ENCODE measurements around the gene UNG.

UNG gene

DNA sequence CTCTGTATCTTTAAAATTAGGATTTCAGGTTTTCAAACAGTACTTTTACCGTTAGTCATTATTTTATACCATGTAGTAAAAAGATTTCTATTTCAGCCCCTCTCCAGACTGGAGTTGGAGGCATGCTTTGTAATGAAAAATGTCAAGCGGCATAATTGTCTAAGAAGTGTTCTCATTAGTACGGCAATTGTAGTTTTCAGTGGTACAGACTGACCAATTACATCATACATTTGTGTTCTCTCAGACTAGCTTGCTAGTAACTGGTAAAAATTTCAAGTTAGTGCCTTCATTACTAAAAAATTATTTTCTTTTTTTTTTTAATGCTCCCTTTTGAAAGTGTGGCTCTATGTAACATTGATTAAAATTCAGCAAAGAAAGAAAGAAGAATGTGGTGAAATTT lies 40.5 kb upstream of the UNG start:
- no peak overlapping the region for H3K4me3 ChIP-seq (ENCODE audit: low read depth, low read length)
- H3K14ac ChIP-seq (ENCODE audit: low read length), result no peak overlapping the region
- H3K23ac ChIP-seq (ENCODE audit: low read length), result no peak overlapping the region
- H3K4ac ChIP-seq (ENCODE audit: low read depth, low read length), result no peak overlapping the region
- H4K12ac ChIP-seq (ENCODE audit: low read depth, low read length), result no peak overlapping the region
- peaks cover 5% of the 10 kb centered on the region for H3K79me2 ChIP-seq (ENCODE audit: control insufficient read depth, insufficient read depth, low read length, poor library complexity)
- H4K8ac ChIP-seq (ENCODE audit: low read depth, low read length), result no peak overlapping the region
- H4K91ac ChIP-seq (ENCODE audit: low read depth, low read length), result no peak overlapping the region
- H3K9me3 ChIP-seq (ENCODE audit: insufficient read depth, low read depth, low read length), result no peaks in the 10 kb centered on the region
- H3K4me1 ChIP-seq (ENCODE audit: control insufficient read depth in 1 of 2, insufficient read depth in 2 of 2, low read length in 2 of 2), result peaks cover 6% of the 10 kb centered on the region in 2 experiments
- no peak overlapping the region for H2BK12ac ChIP-seq (ENCODE audit: low read length)
- peaks cover 4 to 5% of the 10 kb centered on the region in 2 experiments for H3K36me3 ChIP-seq (ENCODE audit: control insufficient read depth in 1 of 2, insufficient read depth in 2 of 2, low read length in 2 of 2)
- no peak overlapping the region for H2AK5ac ChIP-seq (ENCODE audit: low read length)
- H3K79me1 ChIP-seq (ENCODE audit: low read length), result peaks cover 5% of the 10 kb centered on the region
- no peak overlapping the region for H3K27ac ChIP-seq (ENCODE audit: low read depth, low read length)
- no peak overlapping the region for H2BK5ac ChIP-seq (ENCODE audit: low read depth, low read length, poor library complexity)
- no peak overlapping the region for H3K18ac ChIP-seq (ENCODE audit: low read length)
- H3K9ac ChIP-seq (ENCODE audit: low read length), result no peak overlapping the region
- no peak overlapping the region for H2AFZ ChIP-seq (ENCODE audit: insufficient read depth, low read length, poor library complexity)
- H3K27me3 ChIP-seq (ENCODE audit: insufficient read depth, low read length), result no peaks in the 10 kb centered on the region
- no CpG with 5 or more reads among the region's 3 CpGs for WGBS (ENCODE audit: extremely low coverage, insufficient coverage, insufficient read length)
- no peak overlapping the region for H3K4me2 ChIP-seq (ENCODE audit: low read length)
- no peak for DNase-seq
- H2BK120ac ChIP-seq (ENCODE audit: insufficient read depth, low read length, poor library complexity), result no peak overlapping the region

DNA sequence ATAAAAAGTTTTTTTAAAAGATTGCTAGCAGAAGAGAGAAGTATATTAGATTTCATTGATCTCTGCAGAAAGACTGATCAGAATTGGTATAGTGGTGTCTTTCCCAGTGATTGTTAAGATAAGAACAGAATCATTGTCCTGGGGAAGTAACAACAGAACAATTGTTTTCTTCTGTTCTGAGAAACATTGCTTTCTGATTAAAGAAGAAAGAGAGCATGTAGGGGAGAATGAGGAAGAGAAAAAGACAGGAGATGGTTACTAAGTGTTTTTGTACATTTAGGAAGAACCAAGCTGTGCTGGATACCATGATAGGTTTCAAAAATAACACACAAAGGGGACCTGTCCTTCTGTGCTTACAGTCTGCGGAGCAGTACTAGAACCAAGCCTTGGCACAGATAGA lies 40.0 kb upstream of the UNG start:
- Histone ChIP-seq H3K4me3 (ENCODE audit: low read depth, low read length) (no peak overlapping the region), H2AFZ (ENCODE audit: insufficient read depth, low read length, poor library complexity) (no peak overlapping the region)

DNA sequence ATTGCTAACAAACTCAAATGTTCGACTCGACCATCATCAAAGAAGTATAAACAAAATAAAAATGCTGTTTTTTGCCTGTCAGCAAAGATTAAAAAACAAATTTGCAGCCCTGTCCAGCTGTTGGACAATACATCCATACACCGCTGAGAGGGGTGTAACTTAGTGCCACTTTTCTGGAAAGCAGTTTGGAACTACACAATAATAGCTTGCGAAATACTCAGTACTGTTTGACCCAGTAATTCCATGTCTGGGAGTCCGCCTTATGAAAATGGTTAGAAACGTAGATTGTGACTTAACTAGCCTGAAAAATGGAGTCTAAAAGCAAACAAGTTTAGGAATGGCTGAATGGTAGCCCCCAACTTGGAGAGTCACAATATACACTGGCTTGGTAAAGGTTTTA lies 38.6 kb upstream of the UNG start:
- Histone ChIP-seq H3K79me2 (ENCODE audit: control insufficient read depth, insufficient read depth, low read length, poor library complexity) (no peaks in the 10 kb centered on the region), H3K27ac (ENCODE audit: low read depth, low read length) (no peak overlapping the region), H3K14ac (ENCODE audit: low read length) (no peak overlapping the region), H3K36me3 (ENCODE audit: control insufficient read depth in 1 of 2, insufficient read depth in 2 of 2, low read length in 2 of 2) (peaks cover 4 to 5% of the 10 kb centered on the region in 2 experiments), H4K12ac (ENCODE audit: low read depth, low read length) (no peak overlapping the region), H3K4me1 (ENCODE audit: control insufficient read depth in 1 of 2, insufficient read depth in 2 of 2, low read length in 2 of 2) (no peaks in the 10 kb centered on the region), H3K9me3 (ENCODE audit: insufficient read depth, low read depth, low read length) (no peaks in the 10 kb centered on the region), H2AFZ (ENCODE audit: insufficient read depth, low read length, poor library complexity) (no peak overlapping the region), H2BK120ac (ENCODE audit: insufficient read depth, low read length, poor library complexity) (no peak overlapping the region), H3K9ac (ENCODE audit: low read length) (no peak overlapping the region), H3K4me2 (ENCODE audit: low read length) (no peak overlapping the region), H2BK12ac (ENCODE audit: low read length) (no peak overlapping the region), H2BK5ac (ENCODE audit: low read depth, low read length, poor library complexity) (no peak overlapping the region), H3K27me3 (ENCODE audit: insufficient read depth, low read length) (no peaks in the 10 kb centered on the region), H2AK5ac (ENCODE audit: low read length) (no peak overlapping the region), H3K4me3 (ENCODE audit: low read depth, low read length) (no peak overlapping the region), H4K91ac (ENCODE audit: low read depth, low read length) (no peak overlapping the region), H3K23ac (ENCODE audit: low read length) (no peak overlapping the region), H3K18ac (ENCODE audit: low read length) (no peak overlapping the region), H3K4ac (ENCODE audit: low read depth, low read length) (no peak overlapping the region), H4K8ac (ENCODE audit: low read depth, low read length) (no peak overlapping the region), H3K79me1 (ENCODE audit: low read length) (no peaks in the 10 kb centered on the region)
- DNase-seq, result no peak
- no CpG with 5 or more reads among the region's 6 CpGs for WGBS (ENCODE audit: extremely low coverage, insufficient coverage, insufficient read length)

More for the DNA sequence above, 40.0 kb upstream of the UNG start:
- Histone ChIP-seq H4K12ac (ENCODE audit: low read depth, low read length) (no peak overlapping the region), H3K4me1 (ENCODE audit: control insufficient read depth in 1 of 2, insufficient read depth in 2 of 2, low read length in 2 of 2) (peaks cover 6% of the 10 kb centered on the region in 2 experiments), H3K4ac (ENCODE audit: low read depth, low read length) (no peak overlapping the region), H3K9ac (ENCODE audit: low read length) (no peak overlapping the region), H3K18ac (ENCODE audit: low read length) (no peak overlapping the region), H2BK5ac (ENCODE audit: low read depth, low read length, poor library complexity) (no peak overlapping the region), H3K23ac (ENCODE audit: low read length) (no peak overlapping the region), H3K36me3 (ENCODE audit: control insufficient read depth in 1 of 2, insufficient read depth in 2 of 2, low read length in 2 of 2) (peaks cover 4 to 5% of the 10 kb centered on the region in 2 experiments), H4K91ac (ENCODE audit: low read depth, low read length) (no peak overlapping the region), H4K8ac (ENCODE audit: low read depth, low read length) (no peak overlapping the region), H3K27ac (ENCODE audit: low read depth, low read length) (no peak overlapping the region), H2BK120ac (ENCODE audit: insufficient read depth, low read length, poor library complexity) (no peak overlapping the region), H3K9me3 (ENCODE audit: insufficient read depth, low read depth, low read length) (no peaks in the 10 kb centered on the region), H3K79me2 (ENCODE audit: control insufficient read depth, insufficient read depth, low read length, poor library complexity) (peaks cover 5% of the 10 kb centered on the region), H3K14ac (ENCODE audit: low read length) (no peak overlapping the region), H2AK5ac (ENCODE audit: low read length) (no peak overlapping the region), H2BK12ac (ENCODE audit: low read length) (no peak overlapping the region), H3K27me3 (ENCODE audit: insufficient read depth, low read length) (no peaks in the 10 kb centered on the region), H3K4me2 (ENCODE audit: low read length) (no peak overlapping the region), H3K79me1 (ENCODE audit: low read length) (peaks cover 5% of the 10 kb centered on the region)
- WGBS (ENCODE audit: extremely low coverage, insufficient coverage, insufficient read length), result no CpG with 5 or more reads among the region's 1 CpG
- DNase-seq, result no peak

DNA sequence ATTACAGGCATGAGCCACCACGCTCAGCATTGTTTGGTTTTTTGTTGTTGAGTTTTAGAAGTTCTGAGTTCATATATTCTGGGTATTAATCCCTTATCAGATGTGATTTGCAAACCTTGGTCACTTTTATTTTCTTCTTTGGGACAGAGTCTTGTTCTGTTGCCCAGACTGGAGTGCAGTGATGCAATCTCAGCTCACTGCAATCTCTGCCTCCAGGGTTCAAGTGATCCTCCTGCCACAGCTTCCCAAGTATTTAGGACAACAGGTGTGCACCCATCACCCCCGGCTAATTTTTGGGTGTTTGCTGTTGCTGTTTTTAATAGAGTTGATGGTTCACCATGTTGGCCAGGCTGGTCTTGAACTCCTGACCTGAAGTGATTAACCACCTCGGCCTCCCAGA lies 33.3 kb upstream of the UNG start:
- H2BK12ac ChIP-seq (ENCODE audit: low read length), result no peak overlapping the region
- H3K4me2 ChIP-seq (ENCODE audit: low read length), result no peak overlapping the region
- H4K12ac ChIP-seq (ENCODE audit: low read depth, low read length), result no peak overlapping the region
- no peaks in the 10 kb centered on the region for H3K79me2 ChIP-seq (ENCODE audit: control insufficient read depth, insufficient read depth, low read length, poor library complexity)
- no peaks in the 10 kb centered on the region for H3K27me3 ChIP-seq (ENCODE audit: insufficient read depth, low read length)
- no peak overlapping the region for H2BK120ac ChIP-seq (ENCODE audit: insufficient read depth, low read length, poor library complexity)
- H2AK5ac ChIP-seq (ENCODE audit: low read length), result no peak overlapping the region
- peaks cover 8 to 15% of the 10 kb centered on the region in 2 experiments for H3K36me3 ChIP-seq (ENCODE audit: control insufficient read depth in 1 of 2, insufficient read depth in 2 of 2, low read length in 2 of 2)
- no peak overlapping the region for H3K18ac ChIP-seq (ENCODE audit: low read length)
- no peak overlapping the region for H3K4me3 ChIP-seq (ENCODE audit: low read depth, low read length)
- H3K9ac ChIP-seq (ENCODE audit: low read length), result no peak overlapping the region
- no peak overlapping the region for H2BK5ac ChIP-seq (ENCODE audit: low read depth, low read length, poor library complexity)
- H4K91ac ChIP-seq (ENCODE audit: low read depth, low read length), result no peak overlapping the region
- no peak overlapping the region for H3K4ac ChIP-seq (ENCODE audit: low read depth, low read length)
- H4K8ac ChIP-seq (ENCODE audit: low read depth, low read length), result no peak overlapping the region
- H3K4me1 ChIP-seq (ENCODE audit: control insufficient read depth in 1 of 2, insufficient read depth in 2 of 2, low read length in 2 of 2), result no peaks in the 10 kb centered on the region
- peaks cover 1% of the 10 kb centered on the region for H3K9me3 ChIP-seq (ENCODE audit: insufficient read depth, low read depth, low read length)
- DNase-seq, result no peak
- H3K79me1 ChIP-seq (ENCODE audit: low read length), result no peaks in the 10 kb centered on the region
- no peak overlapping the region for H3K14ac ChIP-seq (ENCODE audit: low read length)
- H3K23ac ChIP-seq (ENCODE audit: low read length), result no peak overlapping the region
- no peak overlapping the region for H3K27ac ChIP-seq (ENCODE audit: low read depth, low read length)
- WGBS (ENCODE audit: extremely low coverage, insufficient coverage, insufficient read length), result no CpG with 5 or more reads among the region's 3 CpGs
- no peak overlapping the region for H2AFZ ChIP-seq (ENCODE audit: insufficient read depth, low read length, poor library complexity)
